ENCODE results near the gene DHX38.

DHX38 gene

GRCh38 chr16:72083778-72084404, 9.8 kb upstream of the DHX38 start:
- no peak for DNase-seq

DNA sequence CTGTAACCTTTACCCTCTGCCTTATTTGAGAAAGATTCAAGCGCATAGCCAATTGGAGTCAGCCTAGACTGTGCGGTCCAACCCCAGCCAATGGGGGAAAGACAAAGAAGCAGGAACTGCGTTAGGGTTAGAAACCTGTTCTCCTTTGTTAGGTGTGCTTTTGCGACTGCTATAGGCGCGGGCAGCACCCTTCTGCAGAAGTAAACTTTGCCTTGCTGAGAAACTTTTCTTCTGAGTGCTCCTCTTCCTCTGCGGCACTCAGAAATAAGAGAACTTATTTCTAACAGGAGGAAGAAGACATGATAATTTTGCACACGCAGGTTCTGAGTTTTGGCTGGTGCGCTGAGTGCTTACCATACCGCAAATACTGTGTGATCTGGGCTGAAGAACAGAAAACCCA, 9.2 kb upstream of the DHX38 start:
- no peak for DNase-seq

GRCh38 chr16:72085002-72085401, 8.6 kb upstream of the DHX38 start:
- no peak for DNase-seq

DNA sequence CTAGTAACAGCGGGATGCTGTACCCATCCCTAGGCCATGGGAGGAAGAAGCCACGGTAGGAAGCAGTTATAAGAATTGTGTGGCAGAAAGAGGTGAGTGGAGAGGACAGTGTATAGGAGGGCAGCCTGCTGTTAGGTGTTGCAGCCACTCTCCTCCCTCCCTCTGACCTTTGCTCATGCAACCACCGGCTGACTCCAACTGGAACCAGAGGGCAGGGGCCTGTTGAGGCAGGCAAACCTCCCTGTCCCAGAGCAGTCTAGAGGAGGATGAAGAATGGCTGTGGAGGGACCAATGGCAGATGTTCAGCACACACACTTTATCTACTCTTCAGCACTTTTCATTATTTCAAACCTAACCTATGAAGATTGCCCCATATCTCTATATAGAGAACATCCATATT, 2.4 kb upstream of the DHX38 start:
- no peak for DNase-seq

- peak in 2 of 51 donors; percentile 27 to 32 for DNase-seq
Observed at GRCh38 chr16:72092832-72093447, 707 bp upstream of the DHX38 start.

- peak in 3 of 51 donors; percentile 28 to 71 (median 68) for DNase-seq
Observed at GRCh38 chr16:72094266-72094610, 591 bp downstream of the DHX38 start.

GRCh38 chr16:72098936-72099335, 5.3 kb downstream of the DHX38 start:
- no peak for DNase-seq

GRCh38 chr16:72099377-72099818, 5.8 kb downstream of the DHX38 start:
- peak in 23 of 51 donors; percentile 2 to 51 (median 23) for DNase-seq

GRCh38 chr16:72101195-72101594, 7.5 kb downstream of the DHX38 start:
- no peak for DNase-seq

DNA sequence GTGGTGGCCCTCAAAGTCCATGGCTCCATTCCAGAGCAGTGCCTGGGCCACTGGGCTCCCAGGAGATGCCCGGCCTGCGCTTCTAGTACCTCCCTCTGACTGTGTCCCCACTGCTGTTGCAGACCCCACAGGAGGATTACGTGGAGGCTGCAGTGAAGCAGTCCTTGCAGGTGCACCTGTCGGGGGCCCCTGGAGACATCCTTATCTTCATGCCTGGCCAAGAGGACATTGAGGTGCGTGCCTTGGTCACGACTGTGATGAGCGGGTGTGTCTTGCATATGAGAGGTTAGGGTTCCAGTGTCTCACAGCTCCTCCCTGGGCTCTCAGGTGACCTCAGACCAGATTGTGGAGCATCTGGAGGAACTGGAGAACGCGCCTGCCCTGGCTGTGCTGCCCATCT, 11.3 kb downstream of the DHX38 start:
- DNase-seq, result no peak

GRCh38 chr16:72105978-72106377, 12.3 kb downstream of the DHX38 start:
- no peak for DNase-seq

GRCh38 chr16:72107371-72107770, 13.7 kb downstream of the DHX38 start:
- DNase-seq, result no peak

- no peak for DNase-seq
Observed at GRCh38 chr16:72108353-72109102, 14.9 kb downstream of the DHX38 start.

DNA sequence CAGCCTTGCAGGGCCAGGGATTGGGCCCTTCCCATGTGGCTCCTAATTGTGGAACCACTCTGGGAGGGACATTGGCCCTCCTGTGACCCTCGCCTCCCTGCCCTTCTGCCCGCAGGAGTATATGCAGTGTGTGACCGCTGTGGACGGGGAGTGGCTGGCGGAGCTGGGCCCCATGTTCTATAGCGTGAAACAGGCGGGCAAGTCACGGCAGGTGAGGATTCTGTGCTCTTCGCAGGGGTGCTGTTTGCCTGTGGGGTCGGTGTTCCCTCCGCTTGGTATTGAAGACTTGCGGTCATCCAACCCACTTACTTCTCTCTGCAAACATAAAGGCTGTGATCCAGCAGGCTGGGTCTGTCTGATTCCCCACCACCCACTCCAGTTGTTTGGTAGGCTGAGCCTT, 15.7 kb downstream of the DHX38 start:
- DNase-seq, result no peak

DNA sequence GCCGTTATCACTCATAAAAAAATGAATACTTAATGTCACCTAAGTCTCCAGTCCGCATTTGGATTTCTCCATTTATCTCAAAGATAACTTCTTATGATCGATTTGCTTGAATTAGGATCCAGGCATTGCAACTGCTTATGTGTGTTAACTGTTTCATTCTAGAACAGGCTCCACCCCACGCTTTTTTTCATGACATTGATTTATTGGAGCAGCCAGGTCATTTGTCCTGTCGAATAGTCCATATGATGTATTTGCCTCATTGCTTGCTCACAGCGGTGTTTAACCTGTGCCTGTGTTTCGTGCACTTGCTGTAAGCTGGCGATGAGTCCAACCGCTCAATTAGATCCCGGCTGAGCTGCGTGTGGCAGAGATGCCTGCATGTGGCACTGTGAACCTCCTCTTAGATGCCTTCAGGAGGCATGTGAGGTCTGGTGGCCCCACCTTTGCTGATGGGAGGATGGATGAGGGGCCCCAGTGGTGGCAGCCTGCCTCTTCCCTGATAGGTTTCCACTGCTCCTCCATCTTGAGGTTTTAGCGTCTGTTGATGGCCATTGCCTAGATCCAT, 16.4 kb downstream of the DHX38 start:
- no peak for DNase-seq

GRCh38 chr16:72110662-72111615, 17.3 kb downstream of the DHX38 start:
- no peak for DNase-seq

- DNase-seq, result no peak
Observed at GRCh38 chr16:72111657-72112451, 18.2 kb downstream of the DHX38 start.

DNA sequence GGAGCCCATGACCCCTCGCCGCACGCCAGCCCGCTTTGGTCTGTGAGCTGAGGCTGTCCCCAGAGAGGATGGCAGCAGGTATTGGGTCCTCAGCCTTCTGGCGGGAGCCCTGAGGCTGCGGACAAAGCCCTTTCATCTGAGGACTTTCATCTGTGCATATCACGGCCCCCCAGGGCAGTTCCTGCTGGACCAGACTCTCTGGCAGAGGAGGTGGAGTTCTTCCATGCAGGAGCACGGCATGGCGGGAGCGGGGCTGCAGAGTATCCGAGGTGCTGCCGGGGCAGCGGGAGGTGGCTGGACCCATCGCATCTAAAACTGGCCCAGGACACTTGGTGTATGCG, 18.8 kb downstream of the DHX38 start:
- no peak for DNase-seq

DNA sequence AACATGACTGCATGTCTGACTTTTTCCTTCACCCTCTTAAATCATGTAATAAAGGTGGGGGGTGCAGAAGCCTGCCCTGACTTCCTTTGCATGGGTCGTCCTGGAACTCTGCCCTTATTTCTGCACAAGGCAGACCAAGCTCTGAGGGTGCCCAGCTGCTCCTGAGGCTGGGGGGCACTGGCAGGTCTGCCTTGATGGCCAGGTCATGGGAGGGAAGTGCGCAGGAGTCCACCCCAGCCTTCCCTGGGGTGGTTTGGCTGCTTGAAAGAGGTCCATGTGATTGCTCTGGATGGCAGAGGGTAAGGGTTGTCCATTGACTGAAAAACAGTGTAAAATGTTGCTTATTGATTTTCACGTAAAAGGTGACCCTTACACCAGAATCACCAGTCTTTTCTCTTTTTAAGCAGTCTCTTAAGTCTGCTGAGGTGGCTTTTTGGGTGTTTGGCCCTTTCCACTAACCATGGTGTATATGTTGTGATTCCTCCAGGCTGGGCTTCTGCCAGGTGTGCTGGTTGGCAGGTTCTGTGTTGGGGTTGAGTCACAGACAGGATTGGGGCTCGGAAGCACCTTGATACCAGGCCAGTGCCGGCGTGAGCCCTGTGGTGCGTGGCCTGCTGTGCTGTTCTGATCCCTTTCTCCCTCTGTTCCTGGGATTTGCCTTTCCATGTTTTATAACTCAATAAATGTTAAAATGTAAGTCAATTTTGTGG, 19.4 kb downstream of the DHX38 start:
- DNase-seq, result no peak

GRCh38 chr16:72113616-72113945, 19.9 kb downstream of the DHX38 start:
- no peak for DNase-seq
